Activated CD4-positive, alpha-beta T cell treated with anti-CD3 and anti-CD28 coated beads for 36 hours (primary cell): ENCODE data around the gene SH3BP4. TPM values are rescaled to one million over a fixed set of nuclear protein-coding genes. Genes with fewer than 3 reads are reported as not detected.

Experiments used
- ATAC-seq: fragments of 200-7000 bp; cut with Tn5 transposase; one replicate; pipeline ENCODE4 v1.10.0; 2021; ENCODE audit warnings: mild to moderate bottlenecking, moderate library complexity
- CTCF ChIA-PET: fragments of 350-600 bp; sonication (Branson Sonifier 250); formaldehyde crosslinking; loops from one replicate; lab custom pipeline; 2021; ENCODE audit warnings: antibody characterized with exemption; lab: Charles Lee
- POLR2A ChIA-PET: fragments of 350-600 bp; sonication (Branson Sonifier 250); formaldehyde crosslinking; loops from one replicate; lab custom pipeline; 2021; ENCODE audit warnings: antibody characterized with exemption, inconsistent platforms; lab: Charles Lee
- DNase-seq: peaks from one replicate; pipeline ENCODE4 v3.0.0-alpha.2; 2020
- H3K27ac Mint-ChIP-seq: one replicate; pipeline ENCODE4 v1.8.0; 2021; ENCODE audit warnings: mixed read lengths
- H3K27me3 Mint-ChIP-seq: one replicate; pipeline ENCODE4 v1.8.0; 2021; ENCODE audit warnings: mixed read lengths
- H3K36me3 Mint-ChIP-seq: one replicate; pipeline ENCODE4 v1.8.0; 2021; ENCODE audit warnings: low read depth, mixed read lengths
- H3K4me1 Mint-ChIP-seq: one replicate; pipeline ENCODE4 v1.8.0; 2021; ENCODE audit warnings: mixed read lengths
- H3K4me3 Mint-ChIP-seq: one replicate; pipeline ENCODE4 v1.8.0; 2021; ENCODE audit warnings: mild to moderate bottlenecking, moderate library complexity, mixed read lengths
- H3K9me3 Mint-ChIP-seq: one replicate; pipeline ENCODE4 v1.8.0; 2021; ENCODE audit warnings: low read depth, mixed read lengths
- intact Hi-C, 2 experiments: fragments of 100-400 bp; cut with DNase I in 1 of 2; cut with micrococcal nuclease in 1 of 2; formaldehyde crosslinking; loops; one replicate each; pipeline versions ENCODE4 v1.14.2 to v1.15.1; 2022 to 2024; cut with DNase I, micrococcal nuclease
- total RNA-seq, 2 experiments: library from RNA; stranded (reverse); gene quantifications; one replicate each; pipeline ENCODE4 v1.2.3, GENCODE V29; 2021

The SH3BP4 gene
- total RNA-seq, 2 experiments from 2014 or later = 0.21 to 0.32 TPM

DNA sequence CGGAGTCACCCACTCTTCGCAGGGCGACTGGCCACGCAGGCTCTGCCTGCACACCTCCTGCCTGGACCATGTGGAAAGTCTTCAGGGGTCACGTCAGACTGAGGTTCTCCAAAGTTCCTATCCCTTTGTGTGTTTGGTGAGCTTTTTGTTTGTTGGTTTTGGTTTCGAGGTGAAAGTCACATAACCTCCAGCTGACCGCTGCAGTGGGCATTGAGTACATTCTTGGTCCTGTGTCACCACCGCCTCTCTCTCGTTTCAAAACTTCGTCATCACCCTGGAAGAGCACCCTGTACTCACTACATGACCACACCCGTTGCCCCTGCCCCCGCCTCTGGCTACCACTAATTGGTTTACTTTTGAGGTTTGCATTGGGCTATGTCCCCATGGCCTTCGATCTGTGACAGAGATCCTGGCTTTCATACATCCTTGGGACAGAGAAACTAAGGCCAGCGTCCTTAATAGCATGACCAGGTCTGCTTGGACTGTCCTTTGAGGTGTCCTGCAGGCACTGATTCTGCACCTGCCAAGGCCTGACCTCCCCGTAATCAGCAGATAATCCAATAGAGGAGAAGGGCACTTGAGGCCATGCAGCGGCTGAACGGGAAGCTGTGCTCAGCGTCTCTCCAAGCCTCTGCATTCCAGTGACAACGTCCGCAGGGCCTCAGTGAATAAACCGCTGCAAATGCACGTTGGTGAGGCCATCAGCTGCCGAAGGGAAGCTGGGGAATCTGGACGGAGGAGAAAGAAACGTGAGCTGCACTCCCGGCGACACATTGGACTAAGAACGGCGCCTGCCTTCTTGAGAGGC is 46.8 kb downstream of the SH3BP4 start:
- CTCF ChIA-PET = interaction anchor here (0.5 kb wide), 1 partner anchor 11 kb away, joined by 3 read pairs; no protein-coding TSS in a partner anchor
- intact Hi-C loops = no loop called here

GRCh38 chr2:234999740-235000425 is 48.1 kb downstream of the SH3BP4 start:
- intact Hi-C loops = no loop called here
- POLR2A ChIA-PET = no interaction called here
- Mint-ChIP-seq H3K4me1 (no peaks in the 10 kb centered on the region), H3K27me3 (no peaks in the 10 kb centered on the region), H3K9me3 (no peaks in the 10 kb centered on the region), H3K36me3 (no peaks in the 10 kb centered on the region), H3K4me3 (no peak overlapping the region), H3K27ac (no peak overlapping the region)
- DNase-seq (no peak), ATAC-seq (no peak)
- CTCF ChIA-PET = no interaction called here

More for the DNA sequence above, 46.8 kb downstream of the SH3BP4 start:
- H3K4me1 Mint-ChIP-seq = no peaks in the 10 kb centered on the region
- ATAC-seq (no peak), DNase-seq (no peak)
- no peaks in the 10 kb centered on the region for H3K9me3 Mint-ChIP-seq
- no peak overlapping the region for H3K27ac Mint-ChIP-seq
- H3K27me3 Mint-ChIP-seq = peaks cover 7% of the 10 kb centered on the region
- H3K36me3 Mint-ChIP-seq = no peaks in the 10 kb centered on the region
- POLR2A ChIA-PET = no interaction called here
- no peak overlapping the region for H3K4me3 Mint-ChIP-seq

GRCh38 chr2:235000426-235001236 is 48.8 kb downstream of the SH3BP4 start:
- intact Hi-C loops = no loop called here

DNA sequence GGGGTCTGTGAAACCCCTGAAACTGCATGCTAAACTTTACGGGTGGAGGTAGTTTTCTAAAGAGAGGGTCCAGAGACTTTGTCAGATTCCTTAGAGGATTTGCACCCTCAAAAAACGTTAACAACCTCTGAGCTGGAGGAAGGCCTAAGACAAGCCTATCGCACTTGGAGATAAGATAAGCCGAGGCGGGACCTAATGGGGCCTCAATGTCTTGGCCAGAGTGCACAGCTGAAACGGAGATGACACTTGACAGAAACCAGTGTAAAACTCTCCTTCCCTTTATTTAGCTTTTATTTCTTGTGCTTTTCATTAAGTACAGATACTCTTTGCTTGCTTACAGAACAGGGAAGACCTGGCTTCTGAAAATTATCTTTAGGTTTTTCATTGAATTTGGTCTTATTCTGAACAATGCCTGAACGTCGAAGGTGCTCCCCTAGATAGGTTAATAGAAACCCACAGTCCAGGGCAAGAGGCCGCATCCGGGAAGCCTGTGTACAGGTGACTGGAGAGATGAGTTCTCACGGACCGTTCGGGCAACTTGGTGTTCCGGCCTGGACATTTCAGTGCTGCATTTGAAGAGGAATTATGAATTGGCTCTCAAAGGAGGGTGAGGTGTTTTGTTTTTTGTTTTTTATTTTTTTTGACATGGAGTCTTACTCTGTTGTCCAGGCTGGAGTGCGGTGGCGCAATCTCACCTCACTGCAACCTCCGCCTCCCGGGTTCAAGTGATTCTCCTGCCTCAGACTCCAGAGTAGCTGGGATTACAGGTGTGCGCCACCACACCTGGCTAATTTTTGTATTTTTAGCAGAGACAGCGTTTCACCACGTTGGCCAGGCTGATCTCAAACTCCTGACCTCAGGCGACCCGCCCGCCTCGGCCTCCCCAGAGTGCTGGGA is 49.7 kb downstream of the SH3BP4 start:
- CTCF ChIA-PET = interaction anchor here (0.7 kb wide), 1 partner anchor 782 kb away, joined by 3 read pairs; no protein-coding TSS in a partner anchor
- POLR2A ChIA-PET = no interaction called here
- Mint-ChIP-seq H3K4me1 (no peaks in the 10 kb centered on the region), H3K27ac (no peak overlapping the region), H3K36me3 (no peaks in the 10 kb centered on the region), H3K27me3 (no peaks in the 10 kb centered on the region), H3K4me3 (no peak overlapping the region), H3K9me3 (no peaks in the 10 kb centered on the region)
- no peak for ATAC-seq
- intact Hi-C loops = no loop called here
- no peak for DNase-seq

More at GRCh38 chr2:235000426-235001236, 48.8 kb downstream of the SH3BP4 start:
- CTCF ChIA-PET = interaction anchor here (0.7 kb wide), 1 partner anchor 782 kb away, joined by 3 read pairs; no protein-coding TSS in a partner anchor
- DNase-seq = no peak
- Mint-ChIP-seq H3K4me1 (no peaks in the 10 kb centered on the region), H3K36me3 (no peaks in the 10 kb centered on the region), H3K27ac (no peak overlapping the region), H3K4me3 (no peak overlapping the region), H3K27me3 (no peaks in the 10 kb centered on the region), H3K9me3 (no peaks in the 10 kb centered on the region)
- no peak for ATAC-seq
- POLR2A ChIA-PET = no interaction called here

DNA sequence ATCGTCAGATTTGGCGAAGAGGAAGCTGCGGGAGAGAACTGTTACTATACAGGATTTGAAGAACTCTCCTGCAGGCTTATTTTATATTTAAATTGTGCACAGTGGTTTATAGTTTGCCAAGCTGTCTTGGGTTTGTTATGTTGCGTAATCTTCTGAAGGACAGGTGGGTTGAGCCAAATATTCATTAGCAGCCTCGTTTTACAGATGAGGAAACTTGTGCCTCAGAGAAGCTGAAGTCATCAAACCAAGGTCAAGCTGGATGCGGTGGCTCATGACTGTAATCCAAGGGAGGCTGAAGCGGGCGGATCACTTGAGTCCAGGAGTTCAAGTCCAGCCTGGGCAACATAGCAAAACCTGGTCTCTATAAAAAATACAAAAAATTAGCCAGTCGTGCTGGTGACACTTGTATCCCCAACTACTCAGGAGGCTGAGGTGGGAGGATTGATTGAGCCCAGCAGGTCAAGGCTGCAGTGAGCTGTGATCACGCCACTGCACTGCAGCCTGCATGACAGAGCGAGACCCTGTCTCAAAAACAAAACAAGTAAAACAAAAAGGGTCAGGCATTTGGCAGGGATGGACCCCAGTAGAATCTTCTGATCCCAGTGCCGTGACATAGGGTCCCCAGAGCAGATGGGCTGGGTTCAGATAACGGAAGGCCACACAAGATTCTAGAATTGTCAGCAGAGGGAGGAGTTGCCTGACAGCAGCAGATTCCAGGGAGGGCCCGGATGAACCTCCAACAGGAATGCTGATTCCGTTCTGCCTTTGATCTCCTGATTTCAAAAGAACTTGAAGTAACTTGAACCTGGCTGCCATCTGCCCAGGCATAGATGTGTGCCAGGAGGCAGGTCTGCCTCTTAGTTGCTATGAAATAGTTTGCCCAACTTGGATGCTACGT is 50.6 kb downstream of the SH3BP4 start:
- no peak for ATAC-seq
- H3K27ac Mint-ChIP-seq = no peak overlapping the region

GRCh38 chr2:235003096-235003775 is 51.4 kb downstream of the SH3BP4 start:
- Mint-ChIP-seq H3K4me3 (no peak overlapping the region), H3K9me3 (no peaks in the 10 kb centered on the region), H3K36me3 (no peaks in the 10 kb centered on the region), H3K4me1 (no peaks in the 10 kb centered on the region), H3K27me3 (no peaks in the 10 kb centered on the region), H3K27ac (no peak overlapping the region)
- intact Hi-C loops = no loop called here
- ChIA-PET CTCF (no interaction called here), POLR2A (no interaction called here)
- DNase-seq (no peak), ATAC-seq (no peak)

More for the DNA sequence above, 50.6 kb downstream of the SH3BP4 start:
- Mint-ChIP-seq H3K9me3 (no peaks in the 10 kb centered on the region), H3K4me1 (no peaks in the 10 kb centered on the region), H3K36me3 (no peaks in the 10 kb centered on the region), H3K4me3 (no peak overlapping the region), H3K27me3 (no peaks in the 10 kb centered on the region)
- ChIA-PET CTCF (interaction anchor here (0.6 kb wide), 1 partner anchor 11 kb away, joined by 3 read pairs; no protein-coding TSS in a partner anchor), POLR2A (no interaction called here)
- intact Hi-C loops = no loop called here
- no peak for DNase-seq

DNA sequence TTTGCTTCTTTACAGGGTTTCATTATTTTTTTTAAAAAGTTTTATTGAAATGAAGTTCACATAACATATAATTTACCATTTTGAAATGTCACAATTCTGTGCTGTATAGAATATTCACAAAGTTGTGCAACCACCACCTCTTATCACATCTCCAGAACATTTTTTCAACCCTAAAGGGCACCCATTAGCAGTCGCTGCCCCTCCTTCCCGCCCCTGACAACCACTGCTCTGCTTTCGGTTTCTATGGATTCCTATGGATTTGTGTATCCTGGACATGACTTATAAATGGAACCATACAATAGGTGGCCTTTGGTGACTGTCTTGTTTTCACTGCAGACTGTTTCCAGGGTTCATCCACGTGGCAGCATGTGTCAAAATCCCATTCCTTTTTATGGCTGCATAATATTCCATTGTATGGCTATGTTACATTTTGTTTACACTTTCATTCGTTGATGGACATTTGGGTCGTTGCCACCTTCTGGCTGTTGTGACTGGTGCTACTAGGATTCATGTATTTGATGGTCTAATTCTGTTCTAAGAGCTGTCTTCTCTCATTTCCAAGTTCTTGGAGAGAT is 52.6 kb downstream of the SH3BP4 start:
- H3K4me1 Mint-ChIP-seq = no peaks in the 10 kb centered on the region
- CTCF ChIA-PET = no interaction called here
- intact Hi-C loops = no loop called here
- POLR2A ChIA-PET = no interaction called here
- ATAC-seq (no peak), DNase-seq (no peak)
- H3K9me3 Mint-ChIP-seq = no peaks in the 10 kb centered on the region
- H3K27me3 Mint-ChIP-seq = no peaks in the 10 kb centered on the region
- no peaks in the 10 kb centered on the region for H3K36me3 Mint-ChIP-seq
- no peak overlapping the region for H3K4me3 Mint-ChIP-seq
- no peak overlapping the region for H3K27ac Mint-ChIP-seq

DNA sequence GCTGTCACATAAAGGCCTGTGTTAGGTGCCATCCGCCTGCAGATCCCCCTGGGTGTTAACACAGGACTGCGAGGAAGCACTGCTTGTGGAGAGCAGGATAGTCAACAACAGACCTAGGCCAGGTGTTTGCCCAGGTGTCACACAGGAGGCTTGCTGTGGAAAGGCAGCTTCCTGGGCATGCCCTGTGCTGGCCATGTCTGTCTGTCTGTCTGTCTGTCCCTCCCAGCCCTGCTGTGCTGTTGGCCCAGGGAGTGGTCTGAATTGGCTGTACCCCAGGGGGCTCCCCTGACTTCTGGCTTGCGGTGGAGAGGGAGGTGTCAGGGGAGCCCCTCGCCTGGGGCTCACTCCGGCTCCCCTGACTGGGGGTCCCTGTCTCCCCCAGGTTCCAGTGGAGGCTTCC is 53.2 kb downstream of the SH3BP4 start:
- Mint-ChIP-seq H3K27ac (no peak overlapping the region), H3K4me1 (no peaks in the 10 kb centered on the region), H3K9me3 (no peaks in the 10 kb centered on the region), H3K36me3 (no peaks in the 10 kb centered on the region), H3K4me3 (no peak overlapping the region), H3K27me3 (no peaks in the 10 kb centered on the region)
- intact Hi-C loops = no loop called here
- ATAC-seq (no peak), DNase-seq (no peak)
- ChIA-PET CTCF (no interaction called here), POLR2A (no interaction called here)

DNA sequence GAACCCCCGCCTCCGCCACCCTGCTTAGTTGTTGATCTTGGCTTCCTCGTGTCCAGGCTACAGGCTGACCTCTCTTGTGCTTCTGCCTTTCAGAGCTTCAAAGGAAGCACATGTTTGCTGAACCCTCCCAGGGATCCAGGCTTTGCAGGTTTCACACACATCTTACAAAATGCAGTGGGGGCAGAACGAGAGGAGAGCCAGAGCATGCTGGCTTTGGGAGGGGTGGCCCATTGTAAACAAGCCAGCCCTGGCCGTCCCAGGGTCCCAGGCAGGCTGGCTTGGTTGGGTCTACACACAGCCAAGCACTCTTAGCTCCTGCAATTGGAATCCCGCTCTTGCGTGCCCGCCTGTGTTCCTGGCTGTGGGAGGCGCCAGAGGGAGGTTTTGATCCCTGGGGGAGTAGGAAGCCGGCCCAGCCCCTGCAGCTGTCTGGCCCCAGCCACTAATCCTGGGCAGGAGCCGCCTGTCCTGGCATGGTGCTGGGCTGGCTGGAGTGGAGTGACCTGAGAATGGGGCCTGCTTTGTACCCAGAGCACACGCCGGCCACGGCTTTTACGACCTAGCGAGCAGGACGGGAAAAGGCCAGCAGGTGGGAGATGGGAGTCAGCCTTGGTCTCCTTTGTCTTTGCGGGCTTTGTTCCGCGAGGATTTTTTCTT is 53.9 kb downstream of the SH3BP4 start:
- Mint-ChIP-seq H3K36me3 (no peaks in the 10 kb centered on the region), H3K4me1 (no peaks in the 10 kb centered on the region), H3K27ac (no peak overlapping the region), H3K27me3 (no peaks in the 10 kb centered on the region), H3K4me3 (no peak overlapping the region), H3K9me3 (no peaks in the 10 kb centered on the region)
- no peak for ATAC-seq
- CTCF ChIA-PET = no interaction called here
- no peak for DNase-seq
- intact Hi-C loops = no loop called here
- POLR2A ChIA-PET = no interaction called here
